HUES6 (cell line): Measurements from ENCODE around the gene ZDHHC9.

Experiments used
- H3K27ac ChIP-seq: 2 replicates; pipeline ENCODE4 v1.7.0; 2013; ENCODE audit warnings: low read depth, mild to moderate bottlenecking, low read length, inconsistent platforms
- H3K27me3 ChIP-seq: 2 replicates; pipeline ENCODE4 v1.6.1; 2013; ENCODE audit warnings: low read length; ENCODE audit not compliant: control insufficient read depth, insufficient read depth
- H3K36me3 ChIP-seq: 2 replicates; pipeline ENCODE4 v1.6.1; 2013; ENCODE audit warnings: low read length; ENCODE audit not compliant: control insufficient read depth, insufficient read depth
- H3K4me1 ChIP-seq: 2 replicates; pipeline ENCODE4 v1.6.1; 2013; ENCODE audit warnings: low read length; ENCODE audit not compliant: control insufficient read depth, insufficient read depth
- H3K4me3 ChIP-seq: 2 replicates; pipeline ENCODE4 v1.5.1; 2013; ENCODE audit warnings: low read depth, low read length
- H3K9ac ChIP-seq: one replicate; pipeline ENCODE4 v1.6.1; 2013; ENCODE audit warnings: mild to moderate bottlenecking, low read length
- H3K9me3 ChIP-seq: 2 replicates; pipeline ENCODE4 v1.6.1; 2013; ENCODE audit warnings: low read depth, low read length; ENCODE audit not compliant: control insufficient read depth, insufficient read depth

The ZDHHC9 gene

GRCh38 chrX:129777218-129778030 lies 66.3 kb downstream of the ZDHHC9 start:
- H3K36me3 ChIP-seq = no peaks in the 10 kb centered on the region
- peaks cover 25% of the 10 kb centered on the region for H3K4me1 ChIP-seq
- H3K9ac ChIP-seq = no peak overlapping the region
- H3K9me3 ChIP-seq = no peaks in the 10 kb centered on the region
- no peak overlapping the region for H3K27ac ChIP-seq
- no peak overlapping the region for H3K4me3 ChIP-seq
- H3K27me3 ChIP-seq = peaks cover 4% of the 10 kb centered on the region; the same call in 1 of the 2 replicates

DNA sequence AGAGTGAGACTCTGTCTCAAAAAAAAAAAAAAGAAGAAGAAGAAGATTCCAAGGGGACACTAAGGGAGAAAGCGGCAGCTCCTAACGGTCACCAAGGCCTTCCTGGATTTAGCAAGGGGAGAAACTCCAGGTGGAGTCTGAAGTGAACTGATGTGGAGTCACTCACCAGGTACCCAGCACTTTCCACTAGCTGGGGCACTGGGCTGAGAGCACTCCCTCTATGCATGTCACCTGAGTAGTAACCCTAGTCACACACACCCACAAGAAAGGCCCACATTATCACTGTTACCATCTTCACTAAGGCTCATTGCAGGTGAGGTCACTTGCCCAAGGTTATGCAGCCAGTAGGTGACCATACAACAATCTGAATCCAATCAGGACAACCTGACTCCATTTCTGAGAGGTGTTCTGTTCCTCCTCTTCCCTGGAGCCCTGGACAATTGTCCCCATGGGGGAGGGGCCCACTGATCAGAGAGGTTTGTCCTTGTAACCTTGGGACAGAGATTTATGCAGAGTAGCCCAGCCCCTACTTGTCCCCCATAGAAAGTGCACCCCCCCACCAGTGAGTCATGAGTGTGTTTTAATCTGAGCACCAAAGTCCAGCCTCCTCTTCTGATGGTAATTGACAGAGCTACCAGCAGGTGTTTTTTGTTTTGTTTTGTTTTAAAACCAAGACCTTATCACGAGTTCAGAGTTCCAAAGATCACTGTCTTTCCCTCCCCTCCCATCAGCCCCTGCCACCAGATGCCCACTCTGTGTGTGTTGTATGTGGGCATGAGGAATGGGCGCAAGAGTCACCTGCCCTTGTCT lies 69.8 kb downstream of the ZDHHC9 start:
- Histone ChIP-seq H3K9ac (no peak overlapping the region), H3K9me3 (no peaks in the 10 kb centered on the region), H3K4me1 (peaks cover 27% of the 10 kb centered on the region), H3K27me3 (no peaks in the 10 kb centered on the region), H3K4me3 (no peak overlapping the region), H3K27ac (no peak overlapping the region), H3K36me3 (no peaks in the 10 kb centered on the region)

- no peak overlapping the region for H3K4me3 ChIP-seq
- no peak overlapping the region for H3K27ac ChIP-seq
- no peaks in the 10 kb centered on the region for H3K9me3 ChIP-seq
- H3K36me3 ChIP-seq = no peaks in the 10 kb centered on the region
- H3K9ac ChIP-seq = no peak overlapping the region
- H3K4me1 ChIP-seq = peaks cover 27% of the 10 kb centered on the region
- no peaks in the 10 kb centered on the region; the same call in 1 of the 2 replicates for H3K27me3 ChIP-seq
Observed at GRCh38 chrX:129772796-129773431, 70.8 kb downstream of the ZDHHC9 start.

- Histone ChIP-seq H3K9me3 (no peaks in the 10 kb centered on the region), H3K27ac (no peak overlapping the region), H3K9ac (no peak overlapping the region), H3K27me3 (no peaks in the 10 kb centered on the region; the same call in 1 of the 2 replicates), H3K4me1 (peaks cover 16% of the 10 kb centered on the region), H3K36me3 (no peaks in the 10 kb centered on the region), H3K4me3 (no peak overlapping the region)
Observed at GRCh38 chrX:129771266-129771995, 72.3 kb downstream of the ZDHHC9 start.

DNA sequence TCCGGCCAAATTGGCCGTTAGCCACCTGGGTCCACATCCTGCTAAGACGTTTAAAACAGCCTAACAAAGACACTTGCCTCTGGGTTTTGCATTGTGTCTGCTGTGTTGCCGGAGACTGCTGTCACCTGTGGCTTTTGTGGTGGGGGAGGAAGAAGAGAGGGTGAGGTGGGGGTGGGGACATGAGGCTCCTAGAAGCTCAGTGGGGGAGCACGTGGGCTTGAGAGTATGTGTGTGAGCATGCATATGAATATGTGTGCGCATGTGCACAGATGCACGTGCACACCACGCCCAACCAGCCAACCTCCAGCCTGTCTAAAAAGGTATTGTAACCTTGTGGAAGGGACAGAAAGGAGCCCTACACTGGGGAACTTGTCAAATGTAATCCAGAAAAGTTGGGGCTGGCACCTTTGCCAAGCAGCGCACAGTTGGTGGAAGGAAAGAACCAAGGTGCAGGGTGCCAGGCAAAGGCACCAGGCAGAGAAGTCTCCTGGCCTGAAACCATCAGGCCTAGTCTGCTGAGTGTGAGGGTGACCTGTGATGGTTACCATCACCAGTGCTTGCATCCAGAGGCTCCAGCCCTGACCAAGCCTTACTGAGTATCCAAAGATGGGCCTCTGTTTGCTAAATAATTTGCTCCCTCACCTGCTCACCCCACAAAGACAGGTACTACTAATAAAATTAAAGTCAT lies 74.1 kb downstream of the ZDHHC9 start:
- Histone ChIP-seq H3K27me3 (no peaks in the 10 kb centered on the region; the same call in 1 of the 2 replicates), H3K9ac (no peak overlapping the region), H3K4me3 (no peak overlapping the region), H3K4me1 (peaks cover 16% of the 10 kb centered on the region), H3K36me3 (no peaks in the 10 kb centered on the region), H3K27ac (no peak overlapping the region), H3K9me3 (no peaks in the 10 kb centered on the region)

DNA sequence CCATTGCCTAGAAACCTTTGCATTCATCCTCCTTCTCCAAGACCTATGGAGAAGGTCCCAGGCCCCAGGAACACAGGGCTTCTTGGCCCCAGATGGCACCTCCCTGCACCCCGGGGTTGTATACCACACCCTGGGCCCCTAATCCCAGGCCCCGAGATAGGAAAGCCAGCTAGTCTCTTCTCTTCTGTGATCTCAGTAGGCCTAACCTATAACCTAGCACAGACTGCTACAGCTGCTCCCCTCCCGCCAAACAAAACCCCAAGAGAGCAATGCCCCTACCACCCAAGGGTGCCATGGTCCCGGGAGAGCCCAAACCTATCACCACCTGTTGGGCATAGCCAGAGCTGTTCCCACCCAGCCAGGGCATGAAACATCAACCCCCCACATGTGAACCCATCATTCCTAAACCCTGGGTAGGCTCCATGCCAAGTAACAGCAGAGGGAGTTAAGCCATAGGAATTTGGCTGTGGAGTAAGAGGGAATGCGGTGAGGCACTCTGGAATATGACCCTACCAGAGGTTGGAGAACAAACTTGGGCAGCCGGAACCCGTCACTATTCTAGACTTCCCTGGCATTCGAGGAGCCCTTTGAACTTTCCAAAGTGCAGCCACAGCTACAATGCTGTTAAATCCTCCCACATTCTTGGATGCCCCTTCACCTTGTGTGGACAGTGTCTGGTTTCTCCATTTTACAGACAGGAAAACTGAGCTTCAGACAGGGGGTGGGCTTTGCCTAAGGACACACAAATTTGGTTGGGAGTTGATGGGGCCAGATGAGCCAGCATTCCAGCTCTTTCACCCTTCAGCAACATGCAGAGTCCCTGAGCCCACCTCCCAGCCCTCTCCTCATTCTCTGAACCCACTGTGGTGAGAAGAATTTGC lies 74.9 kb downstream of the ZDHHC9 start:
- no peaks in the 10 kb centered on the region; the same call in 1 of the 2 replicates for H3K27me3 ChIP-seq
- no peak overlapping the region for H3K4me3 ChIP-seq
- H3K36me3 ChIP-seq = no peaks in the 10 kb centered on the region
- H3K9ac ChIP-seq = no peak overlapping the region
- no peak overlapping the region for H3K27ac ChIP-seq
- H3K9me3 ChIP-seq = no peaks in the 10 kb centered on the region
- H3K4me1 ChIP-seq = peaks cover 13% of the 10 kb centered on the region

DNA sequence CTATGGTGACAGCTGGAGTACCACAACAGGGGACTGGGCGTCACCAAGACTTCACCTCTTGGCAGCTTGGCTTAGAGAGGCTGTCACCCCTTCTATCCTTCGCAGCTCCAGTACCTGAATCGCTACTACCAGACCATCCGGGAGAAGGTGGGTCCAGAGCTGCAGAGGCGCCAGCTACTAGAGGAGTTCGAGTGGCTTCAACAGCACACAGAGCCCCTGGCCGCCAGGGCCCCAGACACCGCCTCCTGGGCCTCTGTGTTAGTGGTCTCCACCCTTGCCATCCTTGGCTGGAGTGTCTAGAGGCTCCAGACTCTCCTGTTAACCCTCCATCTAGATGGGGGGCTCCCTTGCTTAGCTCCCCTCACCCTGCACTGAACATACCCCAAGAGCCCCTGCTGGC lies 75.5 kb downstream of the ZDHHC9 start:
- no peak overlapping the region for H3K27ac ChIP-seq
- peaks cover 12% of the 10 kb centered on the region for H3K4me1 ChIP-seq
- no peak overlapping the region for H3K4me3 ChIP-seq
- H3K27me3 ChIP-seq = no peaks in the 10 kb centered on the region; the same call in 1 of the 2 replicates
- H3K9me3 ChIP-seq = no peaks in the 10 kb centered on the region
- H3K9ac ChIP-seq = no peak overlapping the region
- H3K36me3 ChIP-seq = no peaks in the 10 kb centered on the region

DNA sequence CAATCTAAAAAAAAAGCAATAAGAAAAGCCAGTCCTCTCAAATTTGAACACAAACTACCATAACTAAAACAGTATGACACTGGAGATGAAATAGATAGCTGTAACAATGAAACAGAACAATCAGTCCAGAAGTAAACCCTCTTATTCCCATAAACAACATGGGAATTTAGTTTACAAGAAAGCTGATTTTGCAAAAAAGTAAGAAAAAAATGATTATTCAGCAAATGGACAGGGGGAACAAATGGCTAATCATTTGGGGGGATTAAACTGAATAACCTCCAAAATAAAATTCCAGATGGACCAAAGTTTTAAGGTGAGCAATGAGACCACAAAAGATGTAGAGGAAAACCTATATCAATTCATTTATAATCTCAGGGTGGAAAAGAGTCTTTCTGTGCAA lies 80.0 kb downstream of the ZDHHC9 start:
- no peaks in the 10 kb centered on the region for H3K9me3 ChIP-seq
- no peaks in the 10 kb centered on the region for H3K36me3 ChIP-seq
- H3K27me3 ChIP-seq = no peaks in the 10 kb centered on the region; the same call in 1 of the 2 replicates
- H3K4me1 ChIP-seq = no peaks in the 10 kb centered on the region
- H3K9ac ChIP-seq = no peak overlapping the region
- no peak overlapping the region for H3K27ac ChIP-seq
- H3K4me3 ChIP-seq = no peak overlapping the region

DNA sequence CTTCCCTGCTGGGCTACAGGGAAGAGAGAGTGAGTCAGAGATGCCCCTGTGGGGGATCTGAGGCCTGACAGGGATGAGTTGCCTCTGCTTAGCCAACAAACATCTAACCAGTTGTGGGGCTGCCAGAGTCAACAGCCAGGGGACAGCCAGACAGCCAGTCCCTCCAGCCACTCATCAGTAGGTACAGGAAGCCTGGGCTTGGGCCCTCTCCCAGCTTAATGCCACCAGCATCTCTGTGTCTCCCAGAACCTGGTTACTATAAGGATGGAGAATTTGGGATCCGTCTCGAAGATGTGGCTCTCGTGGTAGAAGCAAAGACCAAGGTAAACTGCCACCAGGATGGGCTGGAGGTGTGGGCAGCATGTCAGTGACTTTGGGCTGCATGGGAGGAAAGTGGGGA lies 81.2 kb downstream of the ZDHHC9 start:
- Histone ChIP-seq H3K27me3 (no peaks in the 10 kb centered on the region; the same call in 1 of the 2 replicates), H3K36me3 (no peaks in the 10 kb centered on the region), H3K27ac (no peak overlapping the region), H3K4me1 (no peaks in the 10 kb centered on the region), H3K9ac (no peak overlapping the region), H3K4me3 (no peak overlapping the region), H3K9me3 (no peaks in the 10 kb centered on the region)
